Gastrocnemius medialis (tissue), 4 donors: ENCODE results near the gene CA10.

ENCODE experiments used
- POLR2A ChIP-seq, 2 donors: fragments of 450-650 bp; IDR thresholded peaks; one replicate each; pipeline ENCODE4 v1.6.1; 2017; ENCODE audit warnings: antibody characterized with exemption in 2 of 2, mild to moderate bottlenecking in 2 of 2, moderate library complexity in 2 of 2
- TF ChIP-seq, protein P1 (sequence below), 5 experiments: fragments of 450-650 bp in 3 of 5; fragments of 200-600 bp in 2 of 5; sonication (generic) in 2 of 5; IDR thresholded peaks in 4 of 5; conservative IDR thresholded peaks in 1 of 5; 1 replicate in 4 of 5; 2 replicates in 1 of 5; pipeline ENCODE4 v1.5.1; 2016 to 2019; ENCODE audit warnings: antibody characterized with exemption in 5 of 5, mild to moderate bottlenecking in 3 of 5, moderate library complexity in 3 of 5

DNA sequence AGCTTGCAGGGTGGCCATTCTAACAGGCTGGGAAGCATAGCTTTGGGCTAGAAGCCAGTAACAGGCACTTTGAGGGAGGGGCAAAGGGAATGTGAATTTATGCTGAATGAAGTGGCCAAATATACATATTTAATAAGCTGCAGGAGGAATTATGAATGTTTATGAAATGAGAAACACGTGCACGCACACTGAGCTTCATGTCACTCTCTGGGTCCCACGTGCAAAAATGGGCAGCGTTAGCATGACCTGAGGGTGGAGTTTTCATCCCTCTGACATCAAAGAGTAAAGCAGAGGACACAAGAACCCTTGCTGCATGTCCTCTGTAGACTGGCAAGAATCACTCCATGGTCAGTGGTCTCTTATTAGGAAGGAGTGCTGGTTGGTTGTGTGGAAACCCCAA is 561.2 kb downstream of the CA10 start:
- TF ChIP-seq, protein P1, sequence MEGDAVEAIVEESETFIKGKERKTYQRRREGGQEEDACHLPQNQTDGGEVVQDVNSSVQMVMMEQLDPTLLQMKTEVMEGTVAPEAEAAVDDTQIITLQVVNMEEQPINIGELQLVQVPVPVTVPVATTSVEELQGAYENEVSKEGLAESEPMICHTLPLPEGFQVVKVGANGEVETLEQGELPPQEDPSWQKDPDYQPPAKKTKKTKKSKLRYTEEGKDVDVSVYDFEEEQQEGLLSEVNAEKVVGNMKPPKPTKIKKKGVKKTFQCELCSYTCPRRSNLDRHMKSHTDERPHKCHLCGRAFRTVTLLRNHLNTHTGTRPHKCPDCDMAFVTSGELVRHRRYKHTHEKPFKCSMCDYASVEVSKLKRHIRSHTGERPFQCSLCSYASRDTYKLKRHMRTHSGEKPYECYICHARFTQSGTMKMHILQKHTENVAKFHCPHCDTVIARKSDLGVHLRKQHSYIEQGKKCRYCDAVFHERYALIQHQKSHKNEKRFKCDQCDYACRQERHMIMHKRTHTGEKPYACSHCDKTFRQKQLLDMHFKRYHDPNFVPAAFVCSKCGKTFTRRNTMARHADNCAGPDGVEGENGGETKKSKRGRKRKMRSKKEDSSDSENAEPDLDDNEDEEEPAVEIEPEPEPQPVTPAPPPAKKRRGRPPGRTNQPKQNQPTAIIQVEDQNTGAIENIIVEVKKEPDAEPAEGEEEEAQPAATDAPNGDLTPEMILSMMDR (IDR thresholded peaks at IDR 0.05 in 4 of 5, conservative IDR thresholded peaks at IDR 0.05 in 1 of 5): no peak
- no peak for TF ChIP-seq POLR2A (IDR thresholded peaks at IDR 0.05)
